Measurements from ENCODE around the gene AAK1. TPM values are rescaled to one million over a fixed set of nuclear protein-coding genes. Genes with fewer than 3 reads are reported as not detected.

AAK1 gene
- total RNA-seq, 1 donor from 2014 or later, result 72.6 TPM

- TF ChIP-seq CTCF (IDR thresholded peaks at IDR 0.05), result no peak
- Histone ChIP-seq H3K4me1 (peaks cover 3% of the 10 kb centered on the region), H3K9me3 (no peaks in the 10 kb centered on the region), H3K27me3 (no peaks in the 10 kb centered on the region), H3K36me3 (no peaks in the 10 kb centered on the region), H3K27ac (no peak overlapping the region), H3K4me3 (no peak overlapping the region)
- ATAC-seq (no peak), DNase-seq (no peak)
- intact Hi-C loops (cut with DNase I), result no loop called here
These were observed 42.3 kb downstream of the AAK1 start for GRCh38 chr2:69601179-69601612.

- intact Hi-C loops (cut with DNase I), result no loop called here
- Histone ChIP-seq H3K27me3 (no peaks in the 10 kb centered on the region), H3K4me3 (no peak overlapping the region), H3K36me3 (no peaks in the 10 kb centered on the region), H3K4me1 (peaks cover 3% of the 10 kb centered on the region), H3K9me3 (no peaks in the 10 kb centered on the region), H3K27ac (no peak overlapping the region)
- TF ChIP-seq CTCF (IDR thresholded peaks at IDR 0.05), result no peak
- DNase-seq (no peak), ATAC-seq (no peak)
These were observed 43.1 kb downstream of the AAK1 start for GRCh38 chr2:69600425-69600824.

GRCh38 chr2:69597843-69598610, 45.5 kb downstream of the AAK1 start:
- Histone ChIP-seq H3K36me3 (no peaks in the 10 kb centered on the region), H3K27me3 (no peaks in the 10 kb centered on the region), H3K9me3 (no peaks in the 10 kb centered on the region), H3K27ac (no peak overlapping the region), H3K4me3 (no peak overlapping the region), H3K4me1 (peaks cover 3% of the 10 kb centered on the region)
- DNase-seq, result no peak
- ATAC-seq, result no peak
- no peak for TF ChIP-seq CTCF (IDR thresholded peaks at IDR 0.05)
- intact Hi-C loops (cut with DNase I), result no loop called here

DNA sequence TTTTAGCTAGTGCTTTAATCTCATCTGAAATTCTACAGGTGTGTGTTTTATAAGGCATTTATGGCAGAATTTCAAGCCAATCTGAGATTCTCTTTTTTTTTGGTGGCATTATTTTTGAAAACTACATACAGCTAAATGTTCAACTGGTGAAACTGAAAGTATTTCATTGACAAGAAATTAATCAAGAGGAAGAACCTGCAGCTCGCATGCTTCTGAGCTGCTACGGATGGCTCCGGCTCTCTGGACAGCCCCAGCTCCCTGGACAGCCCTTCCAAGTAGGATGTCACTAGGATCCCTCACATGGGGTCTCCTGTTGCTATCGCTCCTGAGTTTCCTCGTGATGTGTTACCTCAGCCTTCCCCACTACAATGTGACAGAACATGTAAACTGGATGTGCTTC, 46.4 kb downstream of the AAK1 start:
- Histone ChIP-seq H3K9me3 (no peaks in the 10 kb centered on the region), H3K4me1 (peaks cover 3% of the 10 kb centered on the region), H3K27ac (no peak overlapping the region), H3K4me3 (no peak overlapping the region), H3K36me3 (no peaks in the 10 kb centered on the region), H3K27me3 (no peaks in the 10 kb centered on the region)
- ATAC-seq (no peak), DNase-seq (no peak)
- no peak for TF ChIP-seq CTCF (IDR thresholded peaks at IDR 0.05)
- intact Hi-C loops (cut with DNase I), result no loop called here

GRCh38 chr2:69594341-69594740, 49.2 kb downstream of the AAK1 start:
- H3K4me3 ChIP-seq, result no peak overlapping the region
- H3K36me3 ChIP-seq, result no peaks in the 10 kb centered on the region
- no peak for TF ChIP-seq CTCF (IDR thresholded peaks at IDR 0.05)
- intact Hi-C loops (cut with DNase I), result no loop called here
- H3K4me1 ChIP-seq, result no peaks in the 10 kb centered on the region
- peak; percentile 54 for ATAC-seq
- H3K27me3 ChIP-seq, result no peaks in the 10 kb centered on the region
- H3K27ac ChIP-seq, result no peak overlapping the region
- no peaks in the 10 kb centered on the region for H3K9me3 ChIP-seq
- no peak for DNase-seq

All from upper lobe of right lung (tissue), 1 donor.